ENCODE results near the gene SF3B3.
"Not testable (repeated sequence)": the region's sequence is repeated elsewhere in the genome, so short reads cannot be mapped to it uniquely, and the experiment has no call there.

SF3B3 gene

GRCh38 chr16:70568601-70569237 is 45.1 kb downstream of the SF3B3 start:
- no peak for DNase-seq (ENCODE audit: low spot score)

DNA sequence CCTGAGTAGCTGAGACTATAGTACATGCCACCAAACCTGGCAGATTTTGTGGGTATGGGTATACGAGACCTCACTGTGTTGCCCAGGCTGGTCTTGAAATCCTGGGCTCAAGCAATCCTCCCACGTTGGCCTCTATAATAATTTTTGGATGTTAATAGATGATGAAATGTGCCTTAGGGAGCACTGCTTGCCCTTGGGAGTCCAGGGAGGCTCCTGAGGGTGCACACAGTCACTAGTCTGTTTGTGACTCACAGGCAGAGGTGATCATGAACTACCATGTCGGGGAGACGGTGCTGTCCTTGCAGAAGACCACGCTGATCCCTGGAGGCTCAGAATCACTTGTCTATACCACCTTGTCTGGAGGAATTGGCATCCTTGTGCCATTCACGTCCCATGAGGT is 46.1 kb downstream of the SF3B3 start:
- no peak for DNase-seq (ENCODE audit: low spot score)

DNA sequence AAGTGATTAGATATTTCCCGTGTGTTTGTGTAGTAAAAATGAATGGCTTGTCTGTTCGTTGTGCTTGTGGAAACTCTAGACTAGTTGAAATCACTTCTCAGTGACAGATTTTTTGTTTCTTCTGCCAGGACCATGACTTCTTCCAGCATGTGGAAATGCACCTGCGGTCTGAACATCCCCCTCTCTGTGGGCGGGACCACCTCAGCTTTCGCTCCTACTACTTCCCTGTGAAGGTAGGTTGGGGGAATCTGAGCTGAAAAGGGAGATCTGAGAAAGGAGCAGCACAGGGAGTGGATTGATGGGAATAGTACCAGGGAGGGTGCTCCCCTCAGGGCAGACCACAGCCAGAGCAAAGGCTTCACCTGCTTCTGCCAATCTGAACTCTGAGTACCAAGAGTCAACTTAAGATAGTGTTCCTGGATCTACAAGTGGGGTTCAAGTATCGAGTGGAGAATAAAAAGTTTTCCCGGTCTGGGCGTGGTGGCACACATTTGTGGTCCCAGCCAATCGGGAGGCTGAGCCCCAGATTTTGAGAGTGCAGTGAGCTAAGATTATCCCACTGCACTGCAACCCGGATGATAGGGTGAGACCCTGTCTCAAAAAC is 47.5 kb downstream of the SF3B3 start:
- DNase-seq (ENCODE audit: low spot score): no peak

- DNase-seq (ENCODE audit: low spot score): no peak
Observed at GRCh38 chr16:70571623-70572022, 48.0 kb downstream of the SF3B3 start.

DNA sequence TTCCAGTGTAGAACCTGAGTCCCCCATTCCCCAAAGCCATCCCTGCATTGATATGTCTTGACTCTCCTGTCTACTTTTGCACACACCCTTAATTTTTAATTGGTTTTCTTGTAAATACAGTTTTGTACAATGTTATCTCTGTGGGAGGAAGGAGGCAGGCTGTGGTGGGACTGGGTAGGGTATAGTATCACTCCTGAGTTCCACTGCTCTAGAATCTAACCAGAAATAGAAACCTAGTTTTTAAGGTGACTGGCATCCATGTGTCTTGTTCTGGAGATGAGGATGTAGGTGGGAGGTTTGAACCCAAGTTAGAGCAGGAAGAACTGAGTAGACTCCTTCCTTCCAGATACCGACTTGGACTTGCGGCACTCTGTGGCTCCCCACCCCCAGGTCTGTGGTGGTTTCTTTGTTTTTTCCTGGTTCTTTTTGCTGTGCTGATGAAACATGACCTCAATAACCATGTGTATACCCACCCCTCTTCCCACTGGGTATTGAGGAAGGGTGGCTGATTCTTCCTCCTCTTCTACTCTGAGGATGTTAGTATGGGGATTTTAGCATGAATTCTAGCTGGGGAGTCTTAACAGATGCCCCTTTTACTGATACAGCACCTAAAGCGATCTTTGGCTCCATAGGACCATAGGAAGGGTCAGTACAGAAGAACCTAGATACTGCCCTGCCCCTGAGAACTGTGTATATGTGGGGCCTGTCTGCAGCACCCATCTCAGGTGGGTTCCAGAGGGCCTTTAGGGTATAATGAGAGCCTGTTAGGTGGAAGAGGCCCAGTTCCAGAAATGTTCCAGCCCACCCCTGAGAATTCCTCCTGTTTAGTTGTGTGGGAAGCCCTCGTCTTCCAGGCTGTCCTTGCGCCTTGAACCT is 48.7 kb downstream of the SF3B3 start:
- no peak for DNase-seq (ENCODE audit: low spot score)

- no peak for DNase-seq (ENCODE audit: low spot score)
Observed at GRCh38 chr16:70572926-70573270, 49.3 kb downstream of the SF3B3 start.

DNA sequence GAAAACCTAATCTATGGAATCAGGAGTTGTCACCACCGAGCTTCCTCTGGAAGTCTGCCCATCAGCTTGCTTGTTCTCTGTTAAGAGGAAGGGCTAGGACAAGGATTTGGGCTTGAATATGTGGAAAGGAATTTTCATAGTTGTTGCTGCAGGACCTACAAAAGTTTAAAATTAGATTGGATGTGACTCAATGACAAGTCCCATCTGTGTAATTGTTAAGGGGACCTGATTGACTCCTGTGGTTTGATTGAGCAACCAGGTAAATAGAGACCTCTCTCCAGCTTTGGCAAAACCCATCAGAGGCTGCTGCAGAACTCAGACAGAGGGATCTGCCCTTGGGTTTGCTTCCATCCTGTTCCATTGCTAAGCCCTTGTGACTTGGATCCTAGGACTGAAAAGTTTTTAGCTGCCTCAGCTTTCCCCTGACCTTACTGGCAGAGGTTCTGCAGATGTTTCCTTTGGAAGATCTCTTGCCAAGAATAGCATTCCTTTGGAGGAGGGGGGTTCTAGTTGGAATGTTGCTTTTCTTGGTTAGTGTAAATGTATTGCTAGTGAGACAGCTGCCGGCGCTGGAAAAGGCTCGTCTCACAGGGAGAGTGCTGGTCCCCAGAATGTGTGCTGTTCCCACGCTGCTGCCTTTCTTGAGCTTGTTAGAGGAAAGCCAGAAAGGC is 50.0 kb downstream of the SF3B3 start:
- DNase-seq (ENCODE audit: low spot score): peak; percentile 59

DNA sequence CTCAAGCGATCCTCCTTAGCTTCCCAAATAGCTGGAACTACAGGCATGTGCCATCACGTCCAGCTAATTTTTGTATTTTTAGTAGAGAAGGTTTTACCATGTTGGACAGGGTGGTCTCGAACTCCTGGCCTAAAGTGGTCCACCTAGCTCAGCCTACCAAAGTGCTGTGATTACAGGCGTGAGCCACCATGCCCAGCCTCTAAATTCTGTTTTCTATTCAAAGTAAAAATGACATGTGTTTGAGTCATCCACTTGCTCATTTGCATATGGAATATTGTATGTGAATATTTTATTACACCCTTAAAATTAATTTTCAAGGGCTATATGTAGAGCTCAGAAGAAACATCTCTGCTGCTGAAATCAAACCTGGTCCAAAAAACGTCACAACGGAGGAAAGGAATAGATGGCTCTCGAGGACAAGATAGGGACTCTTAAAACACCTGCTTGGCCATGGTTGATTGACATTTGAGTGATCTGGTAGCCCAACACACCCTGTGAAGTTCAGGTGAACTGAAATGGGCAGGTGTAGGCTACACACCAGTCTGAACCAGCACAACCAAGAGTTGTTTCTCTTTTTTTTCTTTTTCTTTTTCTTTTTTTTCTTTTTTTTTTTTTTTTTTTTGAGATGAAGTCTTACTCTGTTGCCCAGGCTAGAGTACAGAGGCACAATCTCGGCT is 51.1 kb downstream of the SF3B3 start:
- no peak for DNase-seq (ENCODE audit: low spot score)

DNA sequence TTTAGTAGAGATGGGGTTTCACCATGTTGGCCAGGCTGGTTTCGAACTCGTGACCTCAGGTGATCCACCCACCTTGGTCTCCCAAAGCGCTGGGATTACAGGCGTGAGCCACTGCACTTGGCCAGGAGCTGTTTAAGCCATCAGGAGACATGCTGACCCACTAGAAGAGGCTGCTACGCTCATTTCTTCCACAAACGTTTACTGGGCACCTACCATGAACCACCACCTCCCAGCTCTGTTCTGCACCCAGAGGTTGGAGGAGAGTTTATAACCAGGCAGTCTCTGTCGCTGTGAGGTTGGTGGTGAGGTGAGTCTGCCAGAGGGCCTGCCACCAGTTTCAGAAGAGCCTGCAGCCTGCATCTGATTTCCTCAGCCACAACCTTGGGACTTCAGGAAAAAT is 51.8 kb downstream of the SF3B3 start:
- no peak for DNase-seq (ENCODE audit: low spot score)

DNA sequence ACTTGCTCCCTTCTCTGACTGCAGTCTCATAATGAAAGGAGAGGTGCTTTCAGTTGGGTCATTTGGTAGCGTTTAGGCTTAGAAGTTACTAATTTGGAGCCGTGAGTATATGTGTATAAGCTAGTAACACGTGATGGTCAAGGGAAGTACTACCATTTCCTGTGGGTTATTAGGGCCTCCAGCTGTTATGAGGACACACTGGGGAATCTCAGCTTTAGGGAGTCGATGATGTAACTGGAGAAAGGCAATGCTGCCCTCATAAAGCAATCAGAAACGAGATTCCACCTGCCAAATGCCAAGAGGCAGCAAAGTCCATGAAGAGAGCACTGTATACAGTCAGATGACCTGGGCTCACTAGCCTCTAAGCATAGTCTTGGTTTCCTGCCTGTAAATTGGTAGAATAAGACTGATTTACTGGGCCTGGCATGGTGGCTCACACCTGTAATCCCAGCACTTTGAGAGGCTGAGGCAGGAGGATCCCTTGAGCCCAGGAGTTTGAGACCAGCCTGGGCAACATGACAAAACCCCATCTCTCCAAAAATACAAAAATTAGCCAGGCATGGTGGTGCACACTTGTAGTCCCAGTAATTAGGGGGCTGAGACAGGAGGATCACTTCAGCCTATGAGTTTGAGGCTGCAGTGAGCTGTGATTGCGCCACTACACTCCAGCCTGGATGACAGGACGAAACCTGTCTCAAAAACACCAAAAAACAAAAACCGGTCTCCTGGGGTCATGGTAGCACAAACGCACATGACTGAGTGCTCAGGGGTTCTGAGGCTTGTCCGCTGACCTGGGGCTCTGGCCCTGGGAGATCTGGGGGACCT is 53.0 kb downstream of the SF3B3 start:
- DNase-seq (ENCODE audit: low spot score): peak; percentile 58

- DNase-seq (ENCODE audit: low spot score): peak; percentile 67
Observed at GRCh38 chr16:70577256-70577698, 53.7 kb downstream of the SF3B3 start.

GRCh38 chr16:70578035-70578434 is 54.4 kb downstream of the SF3B3 start:
- no peak for DNase-seq (ENCODE audit: low spot score)

DNA sequence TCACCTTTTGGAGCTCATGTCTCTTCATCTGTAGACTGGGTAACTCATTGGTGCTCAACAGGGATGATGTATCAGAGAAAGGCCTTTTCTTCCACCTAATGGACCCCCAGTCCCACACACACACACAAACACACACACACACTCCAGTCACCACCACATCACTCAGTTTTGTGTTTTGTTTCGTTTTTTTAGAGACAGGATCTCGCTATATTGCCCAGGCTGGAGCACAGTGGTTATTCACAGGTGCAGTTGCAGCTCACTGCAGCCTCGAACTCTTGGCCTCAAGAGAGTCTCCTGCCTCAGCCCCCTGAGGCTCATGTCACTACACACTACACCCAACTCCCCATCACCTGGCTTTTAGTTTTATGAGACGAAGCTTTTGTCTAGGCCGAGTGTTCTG is 55.6 kb downstream of the SF3B3 start:
- DNase-seq (ENCODE audit: low spot score): no peak

DNA sequence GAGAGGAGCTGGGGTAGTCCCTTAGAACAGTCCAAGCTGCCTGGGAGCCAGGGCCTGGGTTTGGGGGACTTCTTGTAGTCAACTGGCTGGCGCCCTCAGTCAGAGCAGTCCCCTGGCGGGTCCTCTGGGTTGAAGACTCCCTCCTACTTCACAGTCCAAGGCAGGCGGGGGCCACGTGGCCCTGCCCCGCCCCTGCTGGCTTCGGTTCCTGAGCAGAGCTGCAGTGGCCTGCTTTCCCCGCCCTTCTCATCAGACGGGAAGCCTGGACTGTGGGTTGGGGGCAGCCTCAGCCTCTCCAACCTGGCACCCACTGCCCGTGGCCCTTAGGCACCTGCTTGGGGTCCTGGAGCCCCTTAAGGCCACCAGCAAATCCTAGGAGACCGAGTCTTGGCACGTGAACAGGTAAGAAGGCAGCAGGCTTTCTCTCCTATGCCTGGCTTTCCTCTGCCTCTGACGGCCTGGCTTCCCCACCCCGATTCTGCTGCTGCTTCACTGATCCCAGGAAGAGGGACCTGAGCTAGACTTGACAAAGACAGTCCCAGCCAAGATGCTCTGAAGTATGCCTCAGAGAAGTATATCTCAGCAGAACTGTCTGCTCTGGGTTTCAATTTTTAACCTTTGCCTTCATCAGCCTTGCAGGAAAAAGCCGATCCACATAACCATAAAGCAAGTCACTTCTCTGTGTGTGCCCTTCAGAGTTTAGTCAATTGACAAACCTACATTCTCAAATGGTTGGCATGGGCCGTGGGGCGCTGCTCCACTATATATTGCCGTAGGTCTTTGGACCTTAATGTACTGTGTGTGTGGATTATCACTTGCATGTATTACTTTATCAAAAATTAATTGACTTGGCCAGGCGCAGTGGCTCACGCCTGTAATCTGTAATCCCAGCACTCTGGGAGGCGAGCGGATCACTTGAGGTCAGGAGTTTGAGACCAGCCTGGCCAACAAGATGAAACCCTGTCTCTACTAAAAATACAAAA is 56.3 kb downstream of the SF3B3 start:
- peak; percentile 42 for DNase-seq (ENCODE audit: low spot score)

- no peak for DNase-seq (ENCODE audit: low spot score)
Observed at GRCh38 chr16:70582280-70582978, 58.8 kb downstream of the SF3B3 start.

GRCh38 chr16:70586731-70587130 is 63.1 kb downstream of the SF3B3 start:
- no peak for DNase-seq (ENCODE audit: low spot score)

- no peak for DNase-seq (ENCODE audit: low spot score)
Observed at GRCh38 chr16:70588565-70588964, 64.9 kb downstream of the SF3B3 start.

GRCh38 chr16:70589416-70589815 is 65.8 kb downstream of the SF3B3 start:
- DNase-seq (ENCODE audit: low spot score): not testable (repeated sequence)

- peak; percentile 56 for DNase-seq (ENCODE audit: low spot score)
Observed at GRCh38 chr16:70589998-70590471, 66.4 kb downstream of the SF3B3 start.

Data from AG20443 (cell line).